Activated CD4-positive, alpha-beta T cell treated with anti-CD3 and anti-CD28 coated beads, Interleukin-2, Interleukin-6, amounts not matched to agents 100 ng/mL and 50 ng/mL, durations not matched to agents 16 hours and 8 hours (primary cell): ENCODE measurements around the gene PUS10.
"Not testable (repeated sequence)": the region's sequence is repeated elsewhere in the genome, so short reads cannot be mapped to it uniquely, and the experiment has no call there.

Source experiments
- DNase-seq: peaks from one replicate; pipeline ENCODE4 v3.0.0-alpha.2; 2020

PUS10 gene

GRCh38 chr2:61017556-61018317 is at the start of gene PUS10, which contains the start of gene PEX13:
Gene PUS10 (minus strand): TSS chr2:61018255. CDS start chr2:61011890, 6,365 bp downstream.
Gene PEX13 (plus strand): TSS chr2:61017720. CDS start chr2:61017760, 40 bp downstream.
- peak; percentile 83 for DNase-seq

- DNase-seq = peak; percentile 89
Observed at GRCh38 chr2:61065714-61066709, 48.0 kb upstream of the PUS10 start, which contains the start of gene SANBR. Gene SANBR (plus strand): TSS chr2:61065871. CDS start chr2:61070351, 4,480 bp downstream.

- DNase-seq = no peak
Observed at GRCh38 chr2:61059382-61059781, 41.3 kb upstream of the PUS10 start.

GRCh38 chr2:61057562-61057961 is 39.5 kb upstream of the PUS10 start:
- DNase-seq = no peak

GRCh38 chr2:61055557-61055956 is 37.5 kb upstream of the PUS10 start:
- no peak for DNase-seq

- DNase-seq = no peak
Observed at GRCh38 chr2:61045999-61046398, 27.9 kb upstream of the PUS10 start.

- no peak for DNase-seq
Observed at GRCh38 chr2:61045226-61045625, 27.2 kb upstream of the PUS10 start.

- peak; percentile 7 for DNase-seq
Observed at GRCh38 chr2:61044636-61045035, 26.6 kb upstream of the PUS10 start.

- DNase-seq = no peak
Observed at GRCh38 chr2:61042807-61043206, 24.8 kb upstream of the PUS10 start.

- DNase-seq = not testable (repeated sequence)
Observed at GRCh38 chr2:61036643-61037042, 18.6 kb upstream of the PUS10 start.

GRCh38 chr2:61034592-61034991 is 16.5 kb upstream of the PUS10 start:
- DNase-seq = not testable (repeated sequence)

GRCh38 chr2:61029533-61029932 is 11.5 kb upstream of the PUS10 start:
- no peak for DNase-seq

GRCh38 chr2:61023670-61024069 is 5.6 kb upstream of the PUS10 start:
- no peak for DNase-seq

GRCh38 chr2:61021228-61021660 is 3.2 kb upstream of the PUS10 start:
- no peak for DNase-seq

GRCh38 chr2:61018798-61019197 is 743 bp upstream of the PUS10 start:
- no peak for DNase-seq

GRCh38 chr2:61018318-61018755 is 282 bp upstream of the PUS10 start:
- peak; percentile 3 for DNase-seq

GRCh38 chr2:61017003-61017555 is 976 bp downstream of the PUS10 start:
- DNase-seq = peak; percentile 85

- DNase-seq = peak; percentile 58
Observed at GRCh38 chr2:61016392-61017002, 1.6 kb downstream of the PUS10 start.

GRCh38 chr2:61015976-61016375 is 2.1 kb downstream of the PUS10 start:
- DNase-seq = no peak

- no peak for DNase-seq
Observed at GRCh38 chr2:61014763-61015162, 3.3 kb downstream of the PUS10 start.

GRCh38 chr2:61013382-61013781 is 4.7 kb downstream of the PUS10 start:
- DNase-seq = no peak

GRCh38 chr2:61012303-61012702 is 5.8 kb downstream of the PUS10 start:
- peak; percentile 37 for DNase-seq

- no peak for DNase-seq
Observed at GRCh38 chr2:61011678-61012077, 6.4 kb downstream of the PUS10 start.
